ENCODE measurements around the gene HSPA13.

GRCh38 chr21:14354515-14354914 lies 28.4 kb downstream of the HSPA13 start:
- TF ChIP-seq CTCF (IDR thresholded peaks at IDR 0.05) (no peak), POLR2A (IDR thresholded peaks at IDR 0.05) (no peak)

Data from thyroid gland (tissue), 4 donors.